ENCODE data around the gene CRTAP.
"Not testable (repeated sequence)": the region's sequence is repeated elsewhere in the genome, so short reads cannot be mapped to it uniquely, and the experiment has no call there.

DNA sequence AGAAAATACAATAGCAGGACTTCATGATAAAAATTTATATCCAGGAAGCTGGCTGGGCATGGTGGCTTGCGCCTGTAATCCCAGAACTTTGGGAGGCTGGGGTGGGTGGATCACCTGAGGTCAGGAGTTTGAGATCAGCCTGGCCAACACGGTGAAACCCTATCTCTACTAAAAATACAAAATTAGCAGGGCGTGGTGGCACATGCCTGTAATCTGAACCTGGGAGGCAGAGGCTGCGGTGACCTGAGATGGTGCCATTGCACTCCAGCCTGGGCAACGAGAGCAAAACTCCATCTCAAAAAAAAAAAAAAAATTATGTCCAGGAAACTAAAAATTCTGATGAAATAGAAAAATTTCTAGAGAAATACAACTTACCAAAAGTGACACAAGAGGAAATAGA is 48.8 kb downstream of the CRTAP start:
- TF ChIP-seq EZH2 (IDR thresholded peaks at IDR 0.05; ENCODE audit: low read length, unreplicated experiment); EZH2phosphoT487 (IDR thresholded peaks at IDR 0.05; ENCODE audit: borderline replicate concordance, low read length): not testable (repeated sequence)
